NCI-H128 (cell line): Measurements from ENCODE around the gene NDUFAF5.

Source experiments
- DNase-seq: peaks from one replicate; lab custom pipeline; 2025; ENCODE audit not compliant: unreplicated experiment; lab: John Stamatoyannopoulos, UW

The NDUFAF5 gene

DNA sequence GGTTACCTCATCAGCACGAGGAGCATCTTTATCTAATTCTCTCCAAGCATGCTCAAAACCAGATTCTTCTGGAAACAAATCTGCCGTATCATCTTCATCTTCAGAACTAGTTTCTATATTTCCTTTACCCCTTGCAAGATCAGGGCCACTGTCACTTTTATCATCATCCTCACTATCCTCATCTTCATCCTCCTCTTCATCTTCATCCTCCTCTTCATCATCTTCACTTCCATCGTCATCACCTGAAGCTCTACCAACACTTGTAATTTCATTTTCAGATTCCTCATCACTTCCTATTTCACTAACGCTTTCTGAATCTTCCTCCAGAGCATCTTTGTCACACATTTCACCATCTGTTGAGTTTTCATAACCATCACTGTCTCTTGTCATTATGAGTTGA is 9.0 kb upstream of the NDUFAF5 start:
- DNase-seq: no peak

DNA sequence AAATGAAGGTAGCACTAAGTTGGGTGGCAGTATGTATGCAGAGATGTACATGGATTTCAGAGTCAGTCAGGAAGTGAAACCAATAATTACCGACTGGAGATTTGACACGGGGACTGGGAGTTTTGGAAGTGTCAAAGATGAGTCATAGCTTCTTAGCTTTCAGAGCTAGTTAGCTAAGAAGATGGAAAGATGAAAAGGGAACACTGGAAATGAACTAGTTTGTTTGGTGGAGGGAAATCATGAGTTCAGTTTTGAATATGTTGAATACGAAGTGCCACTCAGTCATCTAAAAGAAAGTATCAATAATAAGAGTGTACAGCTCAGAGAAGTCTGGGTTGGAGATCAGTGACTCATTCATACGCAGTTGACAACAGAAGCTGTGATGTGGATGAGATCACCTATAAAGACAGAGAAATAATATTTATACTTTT is 7.6 kb upstream of the NDUFAF5 start:
- no peak for DNase-seq

DNA sequence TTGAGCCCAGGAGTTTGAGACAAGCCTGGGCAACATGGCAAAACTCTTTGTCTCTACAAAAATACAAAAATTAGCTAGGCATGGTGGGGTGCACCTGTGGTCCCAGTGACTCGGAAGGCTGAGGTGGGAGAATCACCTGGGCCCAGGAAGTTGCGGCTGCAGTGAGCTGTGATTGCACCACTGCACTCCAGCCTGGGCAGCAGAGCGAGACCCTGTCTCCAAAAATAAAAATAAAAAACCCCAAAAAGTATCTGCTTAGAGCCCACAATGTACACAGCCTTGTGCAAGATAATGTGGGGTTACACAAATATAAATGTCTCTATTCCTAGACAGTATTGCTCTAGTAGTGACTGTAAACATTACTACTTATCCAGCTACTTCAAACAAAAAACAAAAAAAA is 6.0 kb upstream of the NDUFAF5 start:
- no peak for DNase-seq

DNA sequence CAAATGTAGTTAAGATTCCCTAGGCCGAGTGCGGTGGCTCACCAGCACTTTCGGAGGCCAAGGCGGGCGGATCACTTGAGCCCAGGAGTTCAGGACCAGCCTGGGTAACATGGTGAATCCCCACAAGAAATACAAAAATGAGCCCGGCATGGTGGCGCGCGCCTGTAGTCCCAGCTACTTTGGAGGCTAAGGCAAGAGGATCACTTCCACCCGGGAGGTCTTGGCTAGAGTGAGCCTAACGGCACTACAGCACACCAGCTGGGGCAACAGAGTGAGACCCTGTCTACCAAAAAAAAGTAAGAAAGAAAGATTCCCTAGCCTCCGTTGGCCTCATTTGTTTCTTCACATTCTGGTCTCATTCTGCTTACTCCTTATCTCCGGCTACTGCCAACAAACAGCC is 1.3 kb upstream of the NDUFAF5 start:
- no peak for DNase-seq

DNA sequence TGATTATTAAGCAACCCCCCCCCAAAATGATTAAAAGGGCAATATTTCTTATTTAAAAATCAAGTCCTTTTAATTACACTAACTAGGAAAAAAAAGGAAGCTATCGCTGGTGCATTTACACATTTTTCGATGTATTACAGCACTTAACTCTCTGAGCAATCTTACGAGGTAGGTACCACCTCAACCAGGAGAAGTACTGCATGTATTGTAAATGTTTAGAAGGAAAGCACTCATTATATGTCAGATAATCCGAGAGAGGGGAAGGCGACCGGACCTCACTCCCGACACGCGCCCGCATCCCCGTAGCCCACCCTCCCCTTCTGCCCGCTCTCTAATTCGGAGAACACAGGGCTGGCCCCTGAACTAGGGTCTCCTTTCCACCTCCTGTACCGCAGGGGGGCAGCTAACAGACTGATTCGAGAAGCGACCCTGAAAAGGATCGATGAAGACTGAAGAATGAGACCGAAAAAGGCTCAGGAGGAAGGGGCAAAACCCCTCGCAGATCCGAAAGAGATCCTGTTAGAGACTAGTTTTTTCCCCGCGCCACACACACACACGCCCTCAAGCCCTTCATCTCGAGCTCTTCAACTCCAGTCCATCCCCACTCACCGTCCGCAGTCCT is 446 bp upstream of the NDUFAF5 start:
- DNase-seq: no peak

DNA sequence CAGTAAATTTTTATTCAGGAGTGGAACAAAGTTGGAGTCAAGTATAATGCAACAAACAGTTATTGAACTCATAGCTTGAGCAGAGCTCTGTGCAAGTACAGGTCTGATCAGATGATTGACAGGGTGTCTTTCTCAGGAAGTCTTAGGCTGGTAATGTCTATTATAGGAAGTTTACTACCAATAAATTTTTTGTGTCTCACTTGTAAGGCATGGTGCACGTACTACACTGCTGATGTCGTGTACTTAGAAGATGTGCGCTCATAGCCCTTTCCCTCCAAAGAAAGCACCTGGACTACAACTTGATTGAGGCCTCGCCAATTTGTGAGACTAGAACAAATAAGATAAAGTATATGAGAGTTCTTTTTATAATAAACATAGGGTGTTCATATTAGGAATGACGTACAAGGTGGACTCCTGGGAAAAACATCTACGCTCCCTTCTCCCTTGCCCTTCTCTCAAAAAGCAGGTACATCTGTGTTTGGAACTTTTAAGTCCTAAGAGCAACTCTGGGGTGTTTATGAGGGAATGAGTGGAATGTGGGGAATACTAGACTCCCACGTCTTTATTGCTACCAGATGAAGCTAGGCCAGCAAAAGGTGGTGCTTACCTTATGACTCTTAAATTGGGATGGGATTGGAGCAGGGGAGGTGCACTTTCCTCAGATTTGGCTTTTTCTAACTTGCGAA is 1.5 kb downstream of the NDUFAF5 start:
- no peak for DNase-seq

DNA sequence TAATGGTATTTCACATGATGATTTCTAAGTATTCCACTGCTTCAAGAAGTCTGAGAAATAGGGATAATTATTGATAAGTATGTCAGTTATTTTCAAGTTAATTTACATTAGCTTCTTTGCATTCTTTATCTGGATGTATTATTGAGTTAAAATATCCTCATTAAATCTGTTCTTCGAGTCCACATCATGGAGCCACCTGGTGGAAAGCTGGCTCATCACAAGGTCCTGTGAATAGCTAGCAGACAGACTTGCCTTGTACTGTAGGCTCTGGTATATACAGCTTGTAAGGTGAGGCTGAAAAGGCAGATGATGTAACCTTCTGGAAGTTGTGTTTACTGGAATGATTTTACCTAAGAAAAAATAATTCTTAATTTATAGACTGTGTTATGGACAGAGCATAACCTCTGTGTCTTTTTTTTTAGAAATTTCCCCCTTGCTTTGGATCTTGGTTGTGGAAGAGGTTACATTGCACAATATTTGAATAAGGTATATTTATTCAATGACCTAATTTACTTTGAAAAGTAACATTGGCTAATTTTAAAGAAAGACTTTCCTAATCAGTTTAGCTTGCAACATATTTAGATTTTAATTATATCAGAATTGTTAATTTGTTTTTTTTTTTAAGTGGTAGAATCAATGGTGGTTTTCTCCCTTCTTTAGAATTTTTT is 3.5 kb downstream of the NDUFAF5 start:
- DNase-seq: no peak

DNA sequence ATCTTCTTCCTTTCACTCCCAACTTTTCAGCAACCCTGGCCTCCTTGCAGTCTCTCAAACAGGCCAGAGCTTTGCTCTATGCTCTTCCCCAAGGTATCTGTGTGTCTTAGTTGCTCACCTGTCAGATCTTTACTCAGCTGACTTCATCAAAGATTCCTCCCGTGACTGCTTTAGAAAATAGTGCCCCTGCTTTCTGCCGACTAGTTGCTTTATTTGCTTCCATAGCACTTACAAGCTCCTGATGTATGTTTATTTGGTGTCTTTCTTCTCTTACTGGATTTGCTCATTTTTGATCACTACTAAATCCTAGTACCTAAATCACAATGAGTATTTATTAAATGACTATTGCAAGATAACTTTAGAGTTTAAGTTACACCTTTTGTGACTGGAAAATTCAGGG is 5.9 kb downstream of the NDUFAF5 start:
- no peak for DNase-seq

DNA sequence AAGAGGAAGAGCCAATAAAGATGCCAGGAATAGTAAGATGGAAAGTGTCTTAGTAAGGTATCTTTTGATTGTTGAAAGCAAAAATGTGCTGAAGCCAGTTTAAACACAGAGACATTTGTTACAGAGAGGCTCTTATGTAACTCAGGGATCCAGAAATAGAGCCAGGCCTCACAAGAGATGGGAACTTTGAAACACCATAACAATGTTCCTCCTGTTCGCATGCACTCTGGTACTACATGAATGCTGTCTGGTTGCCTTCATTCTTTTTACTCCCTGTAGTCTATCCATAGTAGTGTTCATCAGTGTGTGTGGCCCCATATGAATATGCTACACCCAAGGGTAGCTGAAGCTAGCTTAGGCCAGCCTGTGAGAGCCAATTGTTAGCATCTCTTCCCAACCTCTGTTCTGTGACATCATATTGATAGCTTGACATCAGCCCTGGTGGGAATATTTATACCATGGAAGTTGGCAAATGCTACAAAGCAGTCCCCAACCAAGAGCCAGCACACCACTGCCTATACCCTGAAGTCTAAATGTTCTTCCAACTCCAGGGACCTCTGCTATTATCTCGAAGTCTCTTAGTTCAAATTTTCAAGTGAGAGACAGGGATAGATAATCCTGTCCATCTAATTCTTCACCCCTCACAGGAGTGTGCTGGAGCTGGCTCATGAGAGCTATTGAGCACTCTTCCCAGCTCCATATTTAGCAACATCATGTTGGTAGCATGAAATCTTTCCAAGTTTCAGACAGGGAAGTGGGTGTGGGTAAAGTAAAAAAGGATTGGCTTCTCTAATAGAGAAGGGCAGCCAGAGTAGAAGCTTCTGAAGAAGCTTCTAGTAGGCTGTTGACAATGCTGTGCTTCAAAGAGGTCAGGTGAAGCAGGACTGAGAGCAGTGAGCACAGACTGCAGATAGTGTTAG is 7.0 kb downstream of the NDUFAF5 start:
- no peak for DNase-seq

DNA sequence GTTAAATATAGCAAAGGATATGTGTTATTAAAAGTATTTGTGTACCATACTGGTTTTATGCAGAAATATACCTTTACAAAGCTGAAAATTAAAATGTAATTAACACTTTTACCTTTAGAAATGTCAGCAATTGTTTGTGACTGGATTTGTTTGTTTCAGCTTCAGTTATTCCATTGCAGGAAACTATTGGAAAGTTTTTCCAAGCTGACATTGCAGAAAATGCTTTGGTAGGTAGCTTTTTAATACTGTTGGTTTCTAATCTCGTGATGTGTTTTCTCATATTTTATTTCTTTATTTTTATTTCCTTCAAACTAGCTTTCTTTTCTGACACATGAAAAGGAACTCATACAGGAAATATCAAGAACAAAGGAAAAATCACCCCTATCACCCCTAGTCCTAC is 8.2 kb downstream of the NDUFAF5 start:
- DNase-seq: no peak

DNA sequence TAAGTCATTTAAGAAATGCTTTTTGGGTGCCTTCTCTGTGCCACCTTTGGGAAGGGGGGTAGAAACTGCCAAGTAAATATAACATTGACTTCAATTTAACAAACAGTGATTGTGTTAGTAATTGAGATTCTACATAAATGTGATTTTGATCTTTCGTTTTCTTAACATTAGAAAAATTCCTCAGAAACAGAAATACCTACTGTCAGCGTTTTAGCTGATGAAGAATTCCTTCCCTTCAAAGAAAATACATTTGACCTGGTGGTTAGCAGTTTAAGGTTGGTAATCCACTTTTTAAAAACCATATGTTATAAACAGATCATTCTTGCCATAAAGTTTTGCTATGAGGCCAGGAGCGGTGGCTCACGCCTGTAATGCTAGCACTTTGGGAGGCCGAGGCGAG is 9.8 kb downstream of the NDUFAF5 start:
- no peak for DNase-seq

DNA sequence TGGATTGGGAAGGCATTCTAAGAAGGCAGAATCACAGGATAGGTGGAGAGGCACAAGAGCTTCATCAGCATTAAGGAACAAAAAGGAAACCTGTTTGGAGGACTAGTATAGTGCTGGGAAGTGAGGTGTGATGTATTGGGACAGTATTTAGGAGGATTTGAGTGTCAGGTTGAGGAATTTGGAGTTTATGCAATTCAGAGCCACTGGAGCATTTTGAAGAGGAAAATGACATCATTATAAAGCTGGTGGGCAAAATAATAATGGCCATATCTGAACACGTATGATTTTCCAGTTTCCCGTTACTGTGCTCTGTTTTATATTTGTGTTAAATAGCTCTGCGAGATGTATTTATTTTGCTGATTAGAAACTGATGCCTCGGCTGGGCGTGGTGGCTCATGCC is 14.2 kb downstream of the NDUFAF5 start:
- DNase-seq: no peak

DNA sequence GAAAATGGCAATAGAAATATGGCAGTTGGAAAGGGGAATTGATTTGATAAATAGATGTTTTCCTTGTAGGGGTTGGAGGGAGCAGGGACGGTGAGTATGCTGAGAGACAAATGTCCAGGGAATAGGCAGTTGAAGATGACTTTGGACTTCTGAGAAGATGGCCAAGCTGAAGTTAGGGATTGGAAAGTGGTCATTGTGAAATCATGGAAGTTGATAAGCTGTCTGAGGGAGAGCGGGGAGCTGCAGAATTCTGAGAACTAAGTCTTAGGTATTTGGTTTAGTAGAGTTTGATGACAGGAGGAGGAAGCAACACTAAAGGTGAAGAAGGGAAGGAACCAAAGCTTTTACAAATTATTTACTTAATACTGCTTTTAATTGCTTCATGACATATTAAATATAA is 15.1 kb downstream of the NDUFAF5 start:
- DNase-seq: no peak

DNA sequence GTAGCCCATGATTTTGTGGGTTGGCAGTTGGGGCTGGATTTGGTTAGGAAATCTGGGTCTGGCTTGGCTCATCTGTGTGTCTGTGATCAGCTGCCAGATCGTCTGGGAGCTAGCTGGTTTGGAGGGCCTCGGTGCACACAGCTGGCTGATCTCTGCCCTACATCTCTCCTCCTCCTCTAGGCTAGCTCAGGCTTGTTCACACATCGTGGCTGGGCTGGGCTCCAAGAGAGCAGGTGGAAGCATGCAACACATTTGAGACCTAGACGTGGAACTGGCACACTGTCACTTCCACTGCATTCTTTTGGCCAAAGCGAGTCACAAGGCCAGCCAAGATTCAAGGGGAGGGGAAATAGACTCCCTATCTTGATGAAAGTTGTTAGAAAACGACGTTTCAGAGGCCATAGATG is 15.9 kb downstream of the NDUFAF5 start:
- DNase-seq: peak; percentile 74

DNA sequence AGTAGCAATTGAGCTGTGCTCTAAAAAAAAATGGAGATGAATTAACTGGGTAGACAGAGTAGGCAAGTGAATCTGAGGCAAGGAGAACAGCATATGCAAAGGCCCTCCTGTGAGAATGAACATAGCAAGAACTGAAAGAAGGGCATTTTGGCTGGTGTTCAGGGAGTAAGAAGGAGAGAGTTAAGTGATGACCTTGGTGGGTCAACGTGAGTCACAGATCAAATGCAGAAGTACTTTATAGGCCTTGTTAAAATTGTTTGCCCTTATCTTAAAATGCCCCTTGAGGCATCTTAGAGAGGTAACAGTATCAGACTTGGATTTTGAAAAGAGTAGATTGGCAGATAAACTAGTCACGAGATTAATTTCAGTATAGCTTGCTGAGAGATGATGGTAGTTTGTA is 24.5 kb downstream of the NDUFAF5 start:
- no peak for DNase-seq

DNA sequence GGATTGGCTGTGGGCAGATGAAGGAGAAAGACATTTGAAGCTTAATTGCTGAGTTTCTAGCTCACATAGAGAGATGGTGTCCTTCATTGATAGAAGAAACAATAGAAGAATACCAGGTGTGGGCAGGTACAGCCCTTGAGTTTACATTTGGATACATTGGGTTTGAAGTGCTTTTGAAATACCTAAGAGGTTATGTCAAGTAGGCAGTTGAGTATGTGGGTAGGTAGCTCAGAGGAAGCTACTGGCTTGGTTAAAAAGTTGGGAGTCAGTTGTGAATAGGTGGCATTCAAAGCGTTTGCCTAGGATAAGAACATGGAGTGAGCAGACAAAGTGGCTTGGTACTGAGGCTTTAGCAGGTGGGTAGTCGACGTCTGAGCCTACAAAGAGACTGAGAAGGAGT is 25.0 kb downstream of the NDUFAF5 start:
- no peak for DNase-seq

DNA sequence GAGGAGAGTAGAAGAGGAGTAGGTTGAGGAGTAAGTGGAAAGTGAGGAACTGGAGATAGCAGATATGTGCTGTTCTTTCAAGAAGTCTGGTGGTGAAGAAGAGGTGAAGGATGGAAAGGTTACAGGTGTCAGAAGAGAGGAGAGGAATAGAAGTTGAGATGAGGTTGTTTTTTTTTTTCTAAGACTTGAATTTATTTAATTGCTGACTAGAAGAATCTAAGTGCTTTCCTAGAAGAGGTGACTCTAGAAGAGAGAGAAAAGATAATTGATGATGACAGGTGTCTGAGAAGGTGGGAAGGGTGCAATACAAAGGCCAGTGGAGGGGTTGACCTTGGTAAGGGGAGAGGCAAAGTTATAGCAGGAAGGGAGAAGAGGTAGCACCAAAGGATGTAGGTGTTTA is 25.6 kb downstream of the NDUFAF5 start:
- no peak for DNase-seq

DNA sequence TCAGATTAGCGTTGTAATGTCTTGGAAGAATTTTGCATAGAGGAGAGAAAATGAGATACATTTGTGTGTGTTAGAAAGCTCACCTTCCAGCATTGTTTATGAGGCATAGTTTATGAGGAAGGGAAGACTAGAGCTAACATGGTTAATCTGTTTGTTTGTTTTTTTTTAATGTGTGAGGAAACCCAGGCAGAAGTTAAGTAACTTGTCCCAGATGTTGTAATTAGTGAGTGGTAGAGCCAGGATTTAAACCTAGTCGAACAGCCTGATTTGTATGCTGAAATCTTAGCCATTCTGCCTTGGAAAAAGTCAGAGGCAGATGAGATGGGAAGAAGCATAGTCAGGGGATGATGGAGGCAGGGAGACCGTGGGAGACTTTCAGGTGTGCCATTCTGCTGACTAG is 29.1 kb downstream of the NDUFAF5 start:
- no peak for DNase-seq

DNA sequence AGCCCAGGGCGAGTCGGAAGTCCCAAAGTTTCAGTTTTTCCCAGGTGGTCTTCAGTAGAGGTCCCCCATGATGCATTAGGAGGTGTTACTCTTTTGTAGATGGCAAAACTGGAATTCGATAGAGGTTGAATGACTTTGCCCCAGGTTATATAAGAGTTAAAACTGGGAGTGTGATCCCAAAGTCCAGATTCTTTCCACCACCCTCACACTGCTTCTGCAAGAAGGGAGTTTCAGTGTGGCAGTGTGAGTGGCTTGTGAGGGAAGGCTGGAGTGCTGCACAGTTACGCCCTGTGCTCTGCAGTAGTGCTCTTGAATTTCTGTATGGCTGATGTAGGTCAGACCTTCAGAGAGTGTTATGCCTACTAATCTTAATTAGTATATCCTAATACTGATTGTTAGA is 29.8 kb downstream of the NDUFAF5 start:
- DNase-seq: no peak

DNA sequence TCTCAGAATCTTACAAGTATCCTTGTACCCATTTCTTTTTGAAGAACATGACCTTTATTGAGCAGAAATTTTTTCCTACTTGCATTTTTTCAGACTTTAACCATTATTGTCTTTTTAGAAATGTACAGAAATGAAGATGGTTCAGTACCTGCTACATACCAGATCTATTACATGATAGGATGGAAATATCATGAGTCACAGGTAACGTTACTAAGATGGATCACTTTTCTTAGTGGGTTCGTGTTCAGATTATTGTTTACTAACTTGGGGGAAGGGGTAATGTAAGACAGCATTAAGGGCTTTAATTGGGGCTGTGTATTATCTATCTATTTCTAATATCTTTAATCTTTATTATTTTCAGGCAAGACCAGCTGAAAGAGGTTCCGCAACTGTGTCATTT is 31.9 kb downstream of the NDUFAF5 start:
- no peak for DNase-seq

DNA sequence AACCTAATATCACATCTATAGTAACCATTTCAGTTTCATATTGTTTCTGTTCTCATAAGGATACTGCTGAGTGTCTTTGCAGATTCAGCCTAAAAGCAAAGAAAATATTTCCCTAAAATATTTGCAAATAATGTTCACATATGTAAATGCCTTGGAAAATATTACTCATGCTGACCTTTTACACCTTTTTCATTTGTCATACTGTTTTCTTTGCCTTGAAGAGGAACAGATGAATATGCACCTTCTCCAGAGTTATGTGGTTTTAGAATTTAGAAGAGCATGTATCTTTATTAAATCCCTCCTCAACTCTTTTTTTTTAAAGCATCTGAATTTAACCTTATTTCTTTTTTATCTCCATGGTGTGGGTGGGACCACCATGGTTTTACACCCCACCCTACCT is 32.5 kb downstream of the NDUFAF5 start:
- DNase-seq: no peak
